Neural progenitor cell (in vitro differentiated cells): Measurements from ENCODE around the gene GINS1. TPM values are rescaled to one million over a fixed set of nuclear protein-coding genes. Genes with fewer than 3 reads are reported as not detected.

Source experiments
- DNase-seq: peaks from one replicate; pipeline ENCODE4 v3.0.0-alpha.2; 2016; ENCODE audit warnings: low spot score
- H2AFZ ChIP-seq: fragments of 200-600 bp; sonication (generic); replicated peaks from 2 replicates; pipeline ENCODE4 v1.6.1; 2016; ENCODE audit warnings: antibody characterized with exemption
- H3F3A ChIP-seq: fragments of 200-600 bp; sonication (generic); 2 replicates; pipeline ENCODE4 v1.6.1; 2016; ENCODE audit warnings: antibody characterized with exemption, low read depth
- H3K27ac ChIP-seq: fragments of 200-600 bp; sonication (generic); 2 replicates; pipeline ENCODE4 v1.5.1; 2016; ENCODE audit warnings: mild to moderate bottlenecking
- H3K27me3 ChIP-seq: fragments of 200-600 bp; sonication (generic); 2 replicates; pipeline ENCODE4 v1.6.1; 2016; ENCODE audit warnings: mild to moderate bottlenecking, moderate library complexity
- H3K36me3 ChIP-seq: fragments of 200-600 bp; sonication (generic); 2 replicates; pipeline ENCODE4 v1.5.1; 2016
- H3K4me1 ChIP-seq: fragments of 200-600 bp; sonication (generic); 2 replicates; pipeline ENCODE4 v1.6.1; 2016; ENCODE audit warnings: mixed run types
- H3K4me2 ChIP-seq: fragments of 200-600 bp; sonication (generic); 2 replicates; pipeline ENCODE4 v1.6.1; 2016
- H3K4me3 ChIP-seq: fragments of 200-600 bp; sonication (generic); 2 replicates; pipeline ENCODE4 v1.5.1; 2016
- H3K79me2 ChIP-seq: fragments of 200-600 bp; sonication (generic); 2 replicates; pipeline ENCODE4 v1.6.1; 2016; ENCODE audit warnings: low read depth
- H3K9ac ChIP-seq: fragments of 200-600 bp; sonication (generic); 2 replicates; pipeline ENCODE4 v1.6.1; 2016
- H3K9me3 ChIP-seq: fragments of 200-600 bp; sonication (generic); 2 replicates; pipeline ENCODE4 v1.5.1; 2016; ENCODE audit warnings: low read depth
- H4K20me1 ChIP-seq: fragments of 200-600 bp; sonication (generic); 2 replicates; pipeline ENCODE4 v1.6.1; 2016; ENCODE audit warnings: low read depth
- H3K27ac Mint-ChIP-seq: 3 replicates; pipeline ENCODE4 v1.8.0; 2021; ENCODE audit warnings: mixed read lengths
- H3K27me3 Mint-ChIP-seq: 2 replicates; pipeline ENCODE4 v1.8.0; 2022; ENCODE audit warnings: low read depth, mild to moderate bottlenecking, inconsistent platforms, moderate library complexity, mixed read lengths; ENCODE audit not compliant: insufficient read depth
- H3K36me3 Mint-ChIP-seq: 3 replicates; pipeline ENCODE4 v1.8.0; 2021; ENCODE audit warnings: mixed read lengths
- H3K4me1 Mint-ChIP-seq: 3 replicates; pipeline ENCODE4 v1.8.0; 2021; ENCODE audit warnings: mixed read lengths
- H3K4me3 Mint-ChIP-seq: 3 replicates; pipeline ENCODE4 v1.8.0; 2021; ENCODE audit warnings: mild to moderate bottlenecking, moderate library complexity, mixed read lengths
- H3K9me3 Mint-ChIP-seq: 3 replicates; pipeline ENCODE4 v1.8.0; 2020; ENCODE audit warnings: mixed read lengths
- CTCF ChIP-seq: fragments of 200-600 bp; sonication (generic); IDR thresholded peaks from 2 replicates; pipeline ENCODE4 v1.5.1; 2017; ENCODE audit warnings: antibody characterized with exemption, mild to moderate bottlenecking
- EZH2 ChIP-seq: fragments of 200-600 bp; sonication (generic); IDR thresholded peaks from 2 replicates; pipeline ENCODE4 v1.6.1; 2017; ENCODE audit warnings: antibody characterized with exemption, mild to moderate bottlenecking, moderate library complexity
- EZH2phosphoT487 ChIP-seq: fragments of 200-600 bp; sonication (generic); IDR thresholded peaks from 2 replicates; pipeline ENCODE4 v1.6.1; 2017; ENCODE audit warnings: antibody characterized with exemption
- total RNA-seq: library from RNA; depleted of rRNA; stranded (reverse); fragments of >200 nt; gene quantifications from 2 replicates; pipeline ENCODE4 v1.2.3, GENCODE V29; 2015; ENCODE audit warnings: low replicate concordance

GINS1 gene
- total RNA-seq, 1 donor from 2014 or later, result 69.6 TPM

GRCh38 chr20:25408170-25408547 is 686 bp downstream of the GINS1 start:
- H3K4me1 ChIP-seq, result peaks cover 15% of the 10 kb centered on the region
- peak overlapping the region; percentile 93 for H2AFZ ChIP-seq
- H3K4me2 ChIP-seq, result peak overlapping the region; percentile 94
- H3K9me3 ChIP-seq, result no peaks in the 10 kb centered on the region
- TF ChIP-seq EZH2phosphoT487, result no peak
- no peak for TF ChIP-seq CTCF
- TF ChIP-seq EZH2, result no peak
- Mint-ChIP-seq H3K36me3 (no peaks in the 10 kb centered on the region), H3K4me1 (peaks cover 19% of the 10 kb centered on the region), H3K27me3 (peaks cover 8% of the 10 kb centered on the region), H3K27ac (peak overlapping the region; percentile 96), H3K4me3 (peak overlapping the region; percentile 96), H3K9me3 (peaks cover 13% of the 10 kb centered on the region)
- peak overlapping the region; percentile 90 for H3K4me3 ChIP-seq
- no peaks in the 10 kb centered on the region for H3K27me3 ChIP-seq
- peaks cover 11% of the 10 kb centered on the region for H4K20me1 ChIP-seq
- DNase-seq, result no peak
- H3K36me3 ChIP-seq, result no peaks in the 10 kb centered on the region
- no peak overlapping the region for H3K27ac ChIP-seq
- peak overlapping the region; percentile 92 for H3K9ac ChIP-seq
- H3K79me2 ChIP-seq, result peaks cover 56% of the 10 kb centered on the region
- peaks cover 3% of the 10 kb centered on the region for H3F3A ChIP-seq

- Mint-ChIP-seq H3K4me1 (peaks cover 19% of the 10 kb centered on the region), H3K27me3 (peaks cover 5% of the 10 kb centered on the region), H3K36me3 (peaks cover 2% of the 10 kb centered on the region), H3K9me3 (peaks cover 7% of the 10 kb centered on the region), H3K4me3 (peak overlapping the region; percentile 96), H3K27ac (no peak overlapping the region)
- Histone ChIP-seq H3K4me1 (peaks cover 15% of the 10 kb centered on the region), H3K27me3 (no peaks in the 10 kb centered on the region), H3F3A (peaks cover 3% of the 10 kb centered on the region), H4K20me1 (peaks cover 14% of the 10 kb centered on the region), H3K9ac (peak overlapping the region; percentile 92), H3K79me2 (peaks cover 64% of the 10 kb centered on the region), H3K36me3 (peaks cover 4% of the 10 kb centered on the region), H3K4me2 (peak overlapping the region; percentile 94), H3K4me3 (peak overlapping the region; percentile 90), H3K27ac (no peak overlapping the region), H3K9me3 (no peaks in the 10 kb centered on the region), H2AFZ (no peak overlapping the region)
- DNase-seq, result no peak
- no peak for TF ChIP-seq EZH2
- TF ChIP-seq CTCF, result no peak
- no peak for TF ChIP-seq EZH2phosphoT487
These were observed 1.4 kb downstream of the GINS1 start for GRCh38 chr20:25408890-25409289.

- Histone ChIP-seq H3K4me2 (no peak overlapping the region), H3K9ac (no peak overlapping the region), H3K4me3 (no peak overlapping the region), H2AFZ (no peak overlapping the region), H4K20me1 (peaks cover 3% of the 10 kb centered on the region), H3K79me2 (peaks cover 41% of the 10 kb centered on the region), H3K27ac (no peak overlapping the region), H3K4me1 (no peaks in the 10 kb centered on the region), H3F3A (peaks cover 10% of the 10 kb centered on the region), H3K36me3 (peaks cover 30% of the 10 kb centered on the region), H3K9me3 (no peaks in the 10 kb centered on the region), H3K27me3 (no peaks in the 10 kb centered on the region)
- Mint-ChIP-seq H3K27me3 (no peaks in the 10 kb centered on the region), H3K4me3 (no peak overlapping the region), H3K27ac (no peak overlapping the region), H3K9me3 (no peaks in the 10 kb centered on the region), H3K4me1 (no peaks in the 10 kb centered on the region), H3K36me3 (peaks cover 9% of the 10 kb centered on the region)
- TF ChIP-seq CTCF (no peak), EZH2phosphoT487 (no peak), EZH2 (no peak)
- no peak for DNase-seq
These were observed 11.3 kb downstream of the GINS1 start for GRCh38 chr20:25418776-25419175.
